GM12872 (cell line): ENCODE results near the gene R3HDM1.

Source experiments
- TF ChIP-seq, protein P1 (sequence below): IDR thresholded peaks from 3 replicates; pipeline ENCODE4 v1.5.1; 2011; ENCODE audit warnings: low read depth, mild to moderate bottlenecking, low read length, moderate library complexity; ENCODE audit not compliant: insufficient read depth

R3HDM1 gene

DNA sequence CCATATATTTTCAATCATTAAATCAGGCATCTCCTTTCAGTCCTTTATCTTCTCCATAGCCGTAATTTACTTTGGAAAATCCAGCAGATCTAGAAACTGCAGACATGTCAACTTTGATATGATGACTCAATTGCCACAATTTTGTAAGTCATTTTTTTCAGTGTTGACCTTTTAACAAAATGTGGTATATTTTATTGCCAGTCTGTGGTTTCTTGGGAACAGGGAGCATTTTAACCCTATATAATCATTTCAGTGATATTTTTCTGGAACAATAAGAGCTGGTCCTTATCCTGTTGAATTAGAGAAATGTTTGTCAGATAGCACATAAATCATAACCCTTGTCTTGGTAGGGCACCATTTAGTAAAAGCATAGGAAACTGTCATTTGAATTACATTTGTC, 119.4 kb downstream of the R3HDM1 start:
- TF ChIP-seq, protein P1, sequence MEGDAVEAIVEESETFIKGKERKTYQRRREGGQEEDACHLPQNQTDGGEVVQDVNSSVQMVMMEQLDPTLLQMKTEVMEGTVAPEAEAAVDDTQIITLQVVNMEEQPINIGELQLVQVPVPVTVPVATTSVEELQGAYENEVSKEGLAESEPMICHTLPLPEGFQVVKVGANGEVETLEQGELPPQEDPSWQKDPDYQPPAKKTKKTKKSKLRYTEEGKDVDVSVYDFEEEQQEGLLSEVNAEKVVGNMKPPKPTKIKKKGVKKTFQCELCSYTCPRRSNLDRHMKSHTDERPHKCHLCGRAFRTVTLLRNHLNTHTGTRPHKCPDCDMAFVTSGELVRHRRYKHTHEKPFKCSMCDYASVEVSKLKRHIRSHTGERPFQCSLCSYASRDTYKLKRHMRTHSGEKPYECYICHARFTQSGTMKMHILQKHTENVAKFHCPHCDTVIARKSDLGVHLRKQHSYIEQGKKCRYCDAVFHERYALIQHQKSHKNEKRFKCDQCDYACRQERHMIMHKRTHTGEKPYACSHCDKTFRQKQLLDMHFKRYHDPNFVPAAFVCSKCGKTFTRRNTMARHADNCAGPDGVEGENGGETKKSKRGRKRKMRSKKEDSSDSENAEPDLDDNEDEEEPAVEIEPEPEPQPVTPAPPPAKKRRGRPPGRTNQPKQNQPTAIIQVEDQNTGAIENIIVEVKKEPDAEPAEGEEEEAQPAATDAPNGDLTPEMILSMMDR: no peak

DNA sequence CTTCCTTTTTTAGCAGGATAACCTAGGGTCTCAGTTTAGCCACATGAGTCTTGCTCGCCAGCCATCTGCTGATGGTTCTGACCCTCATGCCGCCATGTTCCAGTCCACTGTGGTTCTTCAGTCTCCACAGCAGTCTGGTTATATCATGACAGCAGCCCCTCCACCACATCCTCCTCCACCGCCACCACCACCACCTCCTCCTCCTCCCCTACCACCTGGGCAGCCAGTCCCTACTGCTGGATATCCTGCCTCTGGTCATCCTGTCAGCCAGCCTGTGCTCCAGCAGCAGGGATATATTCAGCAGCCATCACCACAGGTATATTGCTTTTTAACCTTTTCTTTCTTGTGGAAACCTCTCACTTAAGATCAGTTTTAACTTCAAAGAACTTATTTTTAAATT, 120.4 kb downstream of the R3HDM1 start:
- TF ChIP-seq, protein P1: no peak

GRCh38 chr2:135657806-135658582, 126.7 kb downstream of the R3HDM1 start:
- TF ChIP-seq, protein P1: no peak

GRCh38 chr2:135662088-135662487, 130.8 kb downstream of the R3HDM1 start:
- TF ChIP-seq, protein P1: no peak

DNA sequence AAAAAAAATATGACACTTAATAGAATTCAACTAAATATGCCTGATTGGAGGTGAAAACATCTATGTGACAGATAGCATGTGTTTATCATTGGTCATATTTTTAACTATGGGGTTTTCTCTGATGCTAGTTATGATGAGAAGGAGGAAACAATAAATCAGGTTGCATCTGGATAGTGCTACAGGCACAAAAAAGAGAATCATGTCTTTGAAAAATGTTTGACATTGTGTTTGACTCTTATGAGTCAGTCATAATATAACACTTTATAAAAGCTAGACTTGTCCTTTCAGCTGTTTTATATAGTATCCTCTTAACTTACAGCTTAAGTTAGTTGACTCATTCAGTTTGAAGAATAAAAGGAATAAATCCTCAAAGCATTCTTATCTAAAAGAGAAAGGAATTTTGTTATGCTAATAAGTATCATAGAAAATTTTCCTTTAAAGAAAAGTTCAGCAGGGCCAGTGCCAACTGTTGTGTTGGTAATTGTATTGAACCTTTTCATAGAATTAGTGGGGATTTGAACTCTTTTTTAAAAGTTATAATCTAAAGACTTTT, 131.9 kb downstream of the R3HDM1 start:
- TF ChIP-seq, protein P1: no peak

GRCh38 chr2:135664623-135665068, 133.4 kb downstream of the R3HDM1 start:
- TF ChIP-seq, protein P1: no peak

- TF ChIP-seq, protein P1: no peak
These were observed 135.8 kb downstream of the R3HDM1 start for GRCh38 chr2:135667045-135667444.
